HG03060 (cell line): Measurements from ENCODE around the gene BORCS6.

Experiments
- ATAC-seq: cut with Tn5 transposase; IDR thresholded peaks from one replicate; pipeline ENCODE4 v1.9.1; 2021; ENCODE audit warnings: low read depth, moderate number of reproducible peaks; ENCODE audit not compliant: unreplicated experiment

Gene BORCS6

GRCh38 chr17:8156246-8156992 lies 33.6 kb downstream of the BORCS6 start:
- peak; percentile 59 for ATAC-seq

GRCh38 chr17:8155996-8156245 lies 34.1 kb downstream of the BORCS6 start:
- no peak for ATAC-seq

- no peak for ATAC-seq
These were observed 34.6 kb downstream of the BORCS6 start for GRCh38 chr17:8155231-8155995.

- no peak for ATAC-seq
These were observed 35.3 kb downstream of the BORCS6 start for GRCh38 chr17:8154608-8155155.

GRCh38 chr17:8153957-8154607 lies 35.9 kb downstream of the BORCS6 start:
- no peak for ATAC-seq

GRCh38 chr17:8153525-8153956 lies 36.4 kb downstream of the BORCS6 start:
- no peak for ATAC-seq

- no peak for ATAC-seq
These were observed 36.9 kb downstream of the BORCS6 start for GRCh38 chr17:8153031-8153451.

GRCh38 chr17:8152112-8152775 lies 37.7 kb downstream of the BORCS6 start, which contains the start of gene PER1:
Gene PER1, minus strand, starts transcription at chr17:8152404. Its CDS starts 1,698 bp downstream, at chr17:8150706.
- no peak for ATAC-seq

- no peak for ATAC-seq
These were observed 38.3 kb downstream of the BORCS6 start for GRCh38 chr17:8151641-8152111.

GRCh38 chr17:8151120-8151640 lies 38.8 kb downstream of the BORCS6 start:
- no peak for ATAC-seq

- ATAC-seq: no peak
These were observed 39.5 kb downstream of the BORCS6 start for GRCh38 chr17:8150194-8151119.

- no peak for ATAC-seq
These were observed 40.4 kb downstream of the BORCS6 start for GRCh38 chr17:8149419-8150193.

GRCh38 chr17:8148560-8148959 lies 41.4 kb downstream of the BORCS6 start:
- ATAC-seq: no peak

GRCh38 chr17:8147805-8148404 lies 42.1 kb downstream of the BORCS6 start:
- no peak for ATAC-seq

GRCh38 chr17:8147141-8147804 lies 42.7 kb downstream of the BORCS6 start:
- ATAC-seq: no peak

- no peak for ATAC-seq
These were observed 43.4 kb downstream of the BORCS6 start for GRCh38 chr17:8146381-8147140.

GRCh38 chr17:8145811-8146210 lies 44.2 kb downstream of the BORCS6 start:
- no peak for ATAC-seq
